Skeletal muscle cell (primary cell): ENCODE data around the gene COG3.
"Not testable (repeated sequence)": the region's sequence is repeated elsewhere in the genome, so short reads cannot be mapped to it uniquely, and the experiment has no call there.

Source experiments
- DNase-seq: peaks from one replicate; pipeline ENCODE4 v3.0.0-alpha.2; 2010; ENCODE audit warnings: low read depth
- H3K4me3 ChIP-seq: 2 replicates; pipeline ENCODE4 v1.5.1; 2011; ENCODE audit warnings: low read depth, mild to moderate bottlenecking, control low read depth, low read length, moderate library complexity

The COG3 gene, protein sequence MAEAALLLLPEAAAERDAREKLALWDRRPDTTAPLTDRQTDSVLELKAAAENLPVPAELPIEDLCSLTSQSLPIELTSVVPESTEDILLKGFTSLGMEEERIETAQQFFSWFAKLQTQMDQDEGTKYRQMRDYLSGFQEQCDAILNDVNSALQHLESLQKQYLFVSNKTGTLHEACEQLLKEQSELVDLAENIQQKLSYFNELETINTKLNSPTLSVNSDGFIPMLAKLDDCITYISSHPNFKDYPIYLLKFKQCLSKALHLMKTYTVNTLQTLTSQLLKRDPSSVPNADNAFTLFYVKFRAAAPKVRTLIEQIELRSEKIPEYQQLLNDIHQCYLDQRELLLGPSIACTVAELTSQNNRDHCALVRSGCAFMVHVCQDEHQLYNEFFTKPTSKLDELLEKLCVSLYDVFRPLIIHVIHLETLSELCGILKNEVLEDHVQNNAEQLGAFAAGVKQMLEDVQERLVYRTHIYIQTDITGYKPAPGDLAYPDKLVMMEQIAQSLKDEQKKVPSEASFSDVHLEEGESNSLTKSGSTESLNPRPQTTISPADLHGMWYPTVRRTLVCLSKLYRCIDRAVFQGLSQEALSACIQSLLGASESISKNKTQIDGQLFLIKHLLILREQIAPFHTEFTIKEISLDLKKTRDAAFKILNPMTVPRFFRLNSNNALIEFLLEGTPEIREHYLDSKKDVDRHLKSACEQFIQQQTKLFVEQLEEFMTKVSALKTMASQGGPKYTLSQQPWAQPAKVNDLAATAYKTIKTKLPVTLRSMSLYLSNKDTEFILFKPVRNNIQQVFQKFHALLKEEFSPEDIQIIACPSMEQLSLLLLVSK

DNA sequence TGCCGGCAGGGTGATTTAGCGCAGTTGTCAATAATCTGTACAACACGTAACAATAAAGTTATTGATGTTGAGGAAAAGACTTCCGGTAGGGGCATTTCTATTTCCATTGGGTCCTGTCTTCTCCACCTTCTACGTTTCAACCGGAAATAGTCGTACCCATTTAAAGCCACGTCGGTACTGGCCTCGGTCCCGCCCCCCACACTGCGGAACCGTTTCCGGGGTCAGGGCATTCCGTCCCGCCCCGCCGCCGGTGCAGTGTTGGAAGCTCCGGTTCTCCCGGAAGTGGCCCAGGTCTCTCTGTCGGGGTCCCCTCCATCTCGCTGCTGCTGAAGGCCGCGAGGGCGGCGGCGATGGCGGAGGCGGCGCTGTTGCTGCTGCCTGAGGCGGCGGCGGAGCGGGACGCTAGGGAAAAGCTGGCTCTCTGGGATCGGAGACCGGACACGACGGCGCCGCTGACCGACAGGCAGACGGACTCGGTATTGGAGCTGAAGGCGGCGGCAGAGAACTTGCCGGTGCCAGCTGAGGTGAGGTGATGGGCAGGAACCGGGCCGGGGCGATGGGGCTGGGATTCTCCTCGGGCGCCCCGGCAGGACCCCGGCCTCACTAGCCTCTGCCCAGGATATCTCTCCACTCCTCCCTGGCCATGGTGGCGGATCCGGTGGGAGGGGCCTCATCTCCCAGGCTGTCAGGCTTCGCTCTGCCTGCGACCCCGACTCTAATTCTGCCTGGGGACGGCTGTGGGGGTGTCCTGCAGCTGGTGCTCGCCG, at the start of gene COG3:
Gene COG3, plus strand, starts transcription at position 253 of the 767 bp plus-strand sequence. Its CDS starts 98 bp downstream, at position 351.
- H3K4me3 ChIP-seq, result peak within 1 kb of the TSS; percentile 97
- peak; percentile 93 for DNase-seq

DNA sequence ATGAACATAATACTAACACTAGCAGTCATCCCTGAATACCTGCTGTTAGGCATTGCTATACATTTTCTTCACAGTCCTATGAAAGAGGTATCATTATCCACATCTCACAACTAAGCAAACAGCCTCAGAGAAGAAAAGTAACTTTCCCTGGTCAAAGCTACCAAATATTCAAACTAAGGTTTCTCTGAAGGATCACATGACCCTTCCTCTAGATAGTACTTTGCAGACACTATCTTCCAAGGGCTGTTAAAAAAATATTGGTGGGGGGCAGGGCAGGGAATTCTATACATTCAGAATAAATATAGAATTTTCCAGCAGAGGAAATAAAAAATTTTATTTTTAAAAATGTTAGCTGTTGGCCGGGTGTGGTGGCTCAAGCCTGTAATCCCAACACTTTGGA, 49.6 kb upstream of the COG3 start:
- H3K4me3 ChIP-seq, result no peak overlapping the region
- DNase-seq, result no peak

DNA sequence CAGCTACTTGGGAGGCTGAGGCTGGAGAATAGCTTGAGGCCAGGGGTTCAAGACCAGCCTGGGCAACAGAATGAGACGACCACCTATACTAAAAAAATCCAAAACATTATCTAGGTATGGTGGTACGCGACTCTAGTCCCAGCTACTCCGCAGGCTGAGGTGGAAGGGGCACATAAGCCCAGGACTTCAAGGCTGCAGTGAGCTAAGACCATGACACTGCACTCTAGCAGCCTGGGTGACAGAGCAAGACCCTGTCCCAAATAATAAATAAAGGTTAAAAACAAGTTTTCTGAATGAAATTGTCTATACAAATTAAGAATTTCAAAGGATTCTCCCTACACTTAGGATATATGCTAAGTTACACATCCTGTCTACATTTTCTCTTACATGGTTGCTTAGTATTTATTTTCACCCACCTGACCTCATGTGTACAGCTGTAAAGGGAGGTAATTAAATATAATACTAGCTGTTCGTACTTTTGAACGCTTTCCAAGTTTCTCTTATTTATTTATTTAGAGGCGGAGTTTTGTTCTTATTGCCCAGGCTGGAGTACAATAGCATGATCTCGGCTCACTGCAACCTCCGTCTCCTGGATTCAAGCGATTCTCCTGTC, 48.1 kb upstream of the COG3 start:
- DNase-seq, result no peak
- peak overlapping the region; percentile 63 for H3K4me3 ChIP-seq

DNA sequence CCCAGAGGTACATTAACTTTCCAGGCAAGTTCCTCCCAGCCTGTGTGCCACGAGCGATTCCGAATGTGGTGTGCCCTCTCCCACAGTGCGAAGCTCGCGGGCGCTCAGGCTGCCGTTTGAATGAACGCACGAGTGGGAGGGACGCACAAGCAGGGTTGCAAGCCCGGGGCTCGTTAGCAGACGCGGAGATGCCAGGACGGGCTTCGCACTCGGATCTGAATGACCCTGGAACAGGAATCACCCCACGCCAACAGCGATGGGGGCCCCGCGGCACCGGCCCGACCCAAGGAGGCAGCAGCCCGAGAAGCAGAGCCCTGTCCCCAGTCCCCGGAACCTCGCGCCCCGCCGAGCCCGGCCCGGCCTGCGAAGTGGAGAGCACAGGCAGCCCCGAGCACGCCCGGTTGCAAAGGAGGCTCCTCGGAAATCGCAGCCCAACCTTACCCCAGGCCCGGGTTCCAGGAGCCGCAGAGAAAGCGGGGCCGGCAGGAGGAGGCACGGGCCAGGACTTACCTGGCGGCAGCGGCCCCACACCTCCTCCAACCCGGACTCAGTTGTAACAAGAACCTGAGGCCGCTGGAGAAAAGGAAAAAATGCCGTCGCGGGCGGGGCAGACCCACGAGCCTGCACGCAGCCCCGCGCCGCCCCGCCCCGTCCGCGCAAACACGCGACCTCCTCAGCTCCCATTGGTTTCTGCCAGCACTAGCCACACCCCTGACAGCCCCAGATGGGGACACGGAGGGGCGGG, 46.8 kb upstream of the COG3 start, which contains the start of gene SLC25A30:
Gene SLC25A30, minus strand, starts transcription at position 584 of the 745 bp plus-strand sequence. CDS start 6,948 bp downstream, outside the sequence.
- H3K4me3 ChIP-seq, result peak within 1 kb of the TSS; percentile 63
- DNase-seq, result peak; percentile 50

DNA sequence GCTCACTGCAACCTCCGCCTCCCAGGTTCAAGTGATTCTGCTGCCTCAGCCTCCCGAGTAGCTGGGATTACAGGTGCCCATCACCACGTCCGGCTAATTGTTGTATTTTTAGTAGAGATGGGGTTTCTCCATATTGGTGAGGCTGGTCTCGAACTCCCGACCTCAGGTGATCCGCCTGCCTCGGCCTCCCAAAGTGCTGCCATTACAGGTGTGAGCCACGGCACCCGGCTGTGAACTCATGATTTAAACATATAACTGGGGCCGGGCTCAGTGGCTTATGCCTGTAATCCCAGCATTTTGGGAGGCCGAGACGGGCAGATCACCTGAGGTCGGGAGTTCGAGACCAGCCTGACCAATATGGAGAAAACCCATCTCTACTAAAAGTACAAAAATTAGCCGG, 45.4 kb upstream of the COG3 start:
- not testable (repeated sequence) for H3K4me3 ChIP-seq, DNase-seq

DNA sequence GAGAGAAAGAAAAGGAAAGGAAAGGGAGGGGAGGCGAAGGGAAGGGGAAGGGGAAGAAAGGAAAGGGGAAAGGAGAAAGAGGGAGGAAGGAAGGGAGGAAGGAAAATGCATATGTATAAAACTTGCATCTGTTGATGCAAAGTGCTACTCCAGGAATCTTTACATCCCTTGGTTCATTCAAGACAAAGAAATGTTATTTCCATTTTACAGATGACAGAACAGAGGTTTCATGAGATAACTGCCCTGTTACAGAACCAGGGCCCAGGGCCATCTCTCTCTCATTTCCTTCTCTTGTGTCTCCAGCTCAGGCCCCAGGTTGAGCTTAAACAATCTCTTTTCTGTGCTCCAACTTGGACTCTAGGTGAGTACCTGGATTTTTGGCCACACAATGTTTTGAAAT, 44.8 kb upstream of the COG3 start:
- no peak for DNase-seq
- H3K4me3 ChIP-seq, result no peak overlapping the region

DNA sequence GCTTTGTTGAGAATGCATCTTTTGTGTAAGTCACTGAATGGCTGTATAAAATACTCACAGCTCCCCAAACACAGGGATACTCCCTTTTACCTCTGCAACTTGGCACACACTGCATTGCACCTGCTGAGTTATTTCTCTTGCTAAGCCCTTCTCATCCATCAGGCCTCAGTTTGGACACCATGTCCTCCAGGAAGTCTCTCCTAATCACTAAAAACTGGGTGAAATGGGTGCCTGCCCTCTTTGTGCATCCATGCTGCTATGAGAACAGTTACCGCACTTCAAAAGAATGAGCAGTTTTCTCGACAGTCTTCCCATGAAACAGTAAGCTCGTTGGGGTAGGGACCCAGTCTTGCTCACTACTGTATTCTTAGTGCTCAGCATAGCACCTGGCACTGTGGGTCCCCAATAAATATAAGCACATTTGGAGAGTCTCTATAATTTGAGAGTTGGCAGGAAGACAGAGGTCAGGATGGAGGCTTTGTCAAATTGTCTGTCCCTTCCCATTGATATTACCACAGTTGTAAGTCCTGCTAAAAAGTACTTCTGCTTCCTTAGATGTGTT, 41.9 kb upstream of the COG3 start:
- no peak for DNase-seq
- no peak overlapping the region for H3K4me3 ChIP-seq

DNA sequence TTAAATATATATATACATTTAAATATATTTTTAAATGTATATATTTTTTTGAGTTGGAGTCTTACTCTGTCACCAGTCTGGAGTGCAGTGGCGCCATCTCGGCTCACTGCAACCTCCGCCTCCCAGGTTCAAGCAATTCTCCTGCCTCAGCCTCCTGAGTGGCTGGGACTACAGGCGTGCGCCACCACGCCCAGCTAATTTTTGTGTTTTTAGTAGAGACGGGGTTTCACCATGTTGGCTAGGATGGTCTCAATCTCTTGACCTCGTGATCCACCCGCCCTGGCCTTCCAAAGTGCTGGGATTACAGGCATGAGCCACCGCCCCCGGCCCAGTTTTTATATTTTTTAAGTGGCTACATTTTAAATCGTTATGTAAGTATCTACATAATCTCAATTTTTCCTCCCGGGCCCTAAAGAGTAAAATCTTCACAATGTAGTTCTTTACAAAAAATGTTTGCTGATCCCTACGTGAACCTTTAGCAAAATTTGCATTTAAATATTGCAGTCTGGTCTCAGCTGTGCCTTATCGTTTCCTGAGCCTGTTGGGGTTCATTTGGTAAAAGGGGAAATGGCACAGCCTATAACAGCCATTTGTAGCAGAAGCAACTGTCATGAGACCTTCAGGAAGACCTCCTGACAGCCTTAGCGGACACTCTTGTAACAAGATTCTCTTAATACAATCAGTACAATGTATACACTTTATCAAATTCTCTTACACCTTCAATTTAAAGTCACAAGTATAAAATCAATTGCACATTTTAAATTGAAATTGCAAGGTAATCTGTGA, 38.5 kb upstream of the COG3 start:
- not testable (repeated sequence) for DNase-seq, H3K4me3 ChIP-seq

DNA sequence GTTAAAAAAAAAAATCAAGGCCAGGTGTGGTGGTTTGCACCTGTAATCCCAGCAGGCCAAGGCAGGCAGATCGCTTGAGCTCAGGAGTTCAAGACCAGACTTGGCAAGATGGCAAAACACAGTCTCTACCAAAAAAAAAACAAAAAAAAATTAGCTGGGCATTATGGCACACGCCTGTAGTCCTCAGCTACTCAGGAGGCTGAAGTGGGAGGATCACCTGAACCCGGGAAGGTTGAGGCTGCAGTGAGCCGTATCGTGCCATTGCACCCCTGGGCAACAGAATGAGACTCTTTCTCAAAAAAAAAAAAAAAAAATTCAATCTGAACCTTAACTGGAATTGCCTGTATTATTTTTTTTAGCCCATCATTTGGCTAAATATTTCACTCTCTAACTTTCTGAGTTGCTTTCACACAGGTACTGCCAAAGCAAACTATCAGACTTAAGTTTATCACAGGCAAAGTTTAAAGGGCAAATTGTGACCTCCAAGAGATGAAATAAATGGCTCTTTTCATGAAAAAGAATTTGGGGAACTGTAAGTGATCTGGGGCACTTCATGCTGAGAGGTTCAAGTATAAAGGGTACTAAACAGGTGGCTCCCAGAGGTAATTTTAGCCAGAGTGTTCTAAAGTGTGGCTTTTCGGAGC, 31.9 kb upstream of the COG3 start:
- DNase-seq, result no peak
- H3K4me3 ChIP-seq, result no peak overlapping the region

DNA sequence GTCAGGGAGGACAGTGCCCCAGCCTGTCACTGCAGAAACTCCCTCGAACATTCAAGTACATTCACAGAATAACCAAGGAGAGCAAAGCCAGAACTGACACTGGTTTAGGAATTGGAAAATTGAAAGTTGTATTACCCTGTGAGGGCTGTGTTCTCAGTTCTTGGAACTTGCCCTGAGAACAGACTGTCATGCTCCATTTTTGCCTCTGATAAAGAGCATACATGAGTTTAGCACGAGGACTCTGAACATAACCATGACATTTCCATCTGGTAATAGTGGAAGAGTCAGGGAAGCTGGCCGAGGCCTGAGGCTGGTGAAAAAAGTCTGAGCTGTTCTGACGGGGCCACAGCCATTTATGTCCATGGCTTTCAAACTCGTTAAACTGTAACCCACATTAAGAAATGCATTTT, 31.4 kb upstream of the COG3 start:
- DNase-seq, result no peak
- H3K4me3 ChIP-seq, result no peak overlapping the region

DNA sequence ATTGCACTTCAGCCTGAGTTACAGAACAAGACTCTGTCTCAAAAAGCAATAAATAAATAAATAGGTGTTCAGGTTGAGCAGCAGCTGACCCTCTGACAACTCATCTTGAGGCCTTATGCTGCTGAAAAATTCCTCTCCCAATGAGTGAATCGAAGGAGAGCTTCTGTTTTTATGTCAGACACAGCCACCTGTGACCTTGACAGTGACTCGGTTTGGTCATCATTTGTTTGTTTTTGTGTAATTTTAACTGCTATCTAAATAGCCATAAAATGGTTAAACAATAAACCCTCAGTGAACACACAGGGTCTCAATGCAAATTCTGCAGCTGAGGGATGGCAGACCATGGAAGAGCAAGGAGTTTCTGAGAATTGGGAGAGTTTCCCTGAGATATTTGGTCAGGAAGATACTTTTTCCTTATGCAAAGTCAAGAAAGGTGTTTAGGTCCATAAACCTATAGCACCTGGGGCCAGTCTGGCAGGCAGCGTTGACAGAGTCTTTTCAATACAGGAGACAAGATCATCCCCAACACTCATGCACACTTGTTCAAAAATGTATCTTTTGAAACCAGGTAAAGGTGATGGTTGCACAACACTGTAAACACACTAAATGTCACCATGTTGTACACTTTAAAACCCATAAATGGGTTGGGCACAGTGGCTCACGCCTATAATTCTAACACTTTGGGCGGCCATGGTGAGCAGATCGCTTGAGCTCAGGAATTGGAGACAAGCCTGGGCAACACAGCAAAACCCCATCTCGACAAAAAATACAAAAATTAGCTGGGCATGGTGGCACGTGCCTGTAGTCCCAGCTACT, 30.0 kb upstream of the COG3 start:
- H3K4me3 ChIP-seq, result no peak overlapping the region

DNA sequence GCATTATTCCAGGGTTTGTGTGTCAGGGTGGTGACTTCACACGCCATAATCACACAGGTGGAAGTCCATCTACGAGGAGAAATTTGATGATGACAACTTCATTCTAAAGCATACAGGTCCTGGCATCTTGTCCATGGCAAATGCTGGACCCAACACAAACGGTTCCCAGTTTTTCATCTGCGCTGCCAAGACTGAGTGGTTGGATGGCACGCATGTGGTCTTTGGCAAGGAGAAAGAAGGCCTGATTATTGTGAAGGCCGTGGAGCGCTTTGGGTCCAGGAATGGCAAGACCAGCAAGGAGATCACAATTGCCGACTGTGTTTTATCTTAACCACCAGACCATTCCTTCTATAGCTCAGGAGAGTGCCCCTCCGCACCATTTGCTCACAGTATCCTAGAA, 28.4 kb upstream of the COG3 start:
- DNase-seq, result no peak
- H3K4me3 ChIP-seq, result no peak overlapping the region

More for the DNA sequence above, 30.0 kb upstream of the COG3 start:
- no peak for DNase-seq

DNA sequence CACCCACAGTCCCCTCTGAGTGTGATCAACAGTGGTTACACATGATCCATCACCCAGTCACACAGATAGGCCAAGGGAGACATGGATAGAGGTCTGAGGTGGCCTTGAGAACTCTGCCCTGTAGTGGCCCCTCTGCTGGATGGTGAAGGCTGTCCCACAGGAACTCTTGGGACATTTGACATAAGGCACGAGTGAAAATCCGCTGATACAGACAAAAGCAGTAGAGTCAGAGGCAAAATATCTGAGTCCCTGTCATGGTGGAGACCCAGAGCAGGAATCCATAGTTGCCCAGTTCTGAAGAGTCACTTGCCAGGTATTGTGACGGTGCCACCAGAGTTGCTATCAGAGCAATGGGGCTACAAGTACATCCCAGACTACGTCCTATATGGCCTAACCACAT, 27.8 kb upstream of the COG3 start:
- no peak for DNase-seq
- no peak overlapping the region for H3K4me3 ChIP-seq

DNA sequence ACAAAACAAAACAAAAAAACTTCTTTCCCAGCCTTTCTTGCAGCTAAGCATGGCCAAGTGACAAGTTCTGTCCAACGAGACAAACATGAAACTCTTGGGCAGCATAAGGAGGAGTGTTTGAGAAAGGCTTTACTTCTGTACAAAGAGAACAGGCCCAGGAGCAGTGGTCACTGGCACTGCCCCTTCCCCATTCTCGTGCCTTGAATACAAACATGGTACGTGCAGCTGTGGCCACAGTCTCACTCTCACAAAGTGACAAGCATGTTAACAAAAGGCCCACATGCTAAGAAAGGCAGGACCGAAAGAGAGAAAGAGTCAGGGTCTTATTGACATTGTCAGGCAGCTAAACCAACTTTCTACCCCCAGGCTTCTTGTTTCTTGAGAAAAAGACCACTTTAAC, 26.8 kb upstream of the COG3 start:
- no peak for DNase-seq
- no peak overlapping the region for H3K4me3 ChIP-seq

DNA sequence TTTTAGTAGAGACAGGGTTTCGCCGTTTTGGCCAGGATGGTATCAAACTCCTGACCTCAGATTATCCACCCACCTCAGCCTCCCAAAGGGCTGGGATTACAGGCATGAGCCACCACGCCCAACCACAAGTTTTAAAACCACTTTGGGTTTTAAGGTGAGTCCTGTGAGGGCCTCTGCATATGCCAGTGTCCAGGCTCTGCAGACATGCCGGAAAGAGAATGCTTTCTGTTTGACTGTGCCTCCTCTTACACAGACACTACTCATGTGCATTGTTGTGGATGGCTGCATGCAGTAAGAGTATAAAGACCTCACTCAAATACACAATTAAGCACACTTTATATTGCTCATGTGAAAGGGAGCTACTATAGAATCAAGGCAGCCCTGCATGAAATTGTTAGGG, 25.7 kb upstream of the COG3 start:
- no peak overlapping the region for H3K4me3 ChIP-seq
- no peak for DNase-seq

DNA sequence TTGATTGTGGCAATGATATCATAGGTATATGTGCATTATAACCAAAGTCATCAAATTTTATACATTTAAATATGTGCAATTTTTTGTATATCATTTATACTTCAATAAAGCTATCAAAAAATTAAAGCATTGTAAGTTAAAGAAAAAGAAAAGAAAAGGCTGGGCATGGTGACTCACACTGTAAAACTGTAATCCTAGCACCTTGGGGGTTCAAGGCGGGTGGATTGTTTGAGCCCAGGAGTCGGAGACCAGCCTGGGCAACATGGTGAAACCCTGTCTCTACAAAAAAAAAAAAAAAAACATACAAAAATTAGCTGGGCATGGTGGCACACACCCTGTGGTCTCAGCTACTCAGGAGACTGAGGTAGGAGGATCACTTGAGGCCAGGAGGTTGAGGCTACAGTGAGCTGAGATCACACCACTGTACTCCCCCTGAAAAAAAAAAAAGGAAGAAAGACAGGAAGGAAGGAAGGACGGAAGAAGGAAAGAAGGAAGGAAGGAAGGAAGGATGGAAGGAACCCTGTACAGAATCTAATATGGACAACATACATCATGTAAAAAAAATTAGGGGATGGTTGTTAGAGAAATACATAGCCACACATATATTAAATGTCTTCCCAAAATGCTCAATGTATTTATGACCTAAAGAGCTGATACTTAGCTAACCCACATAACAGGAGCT, 24.8 kb upstream of the COG3 start:
- no peak overlapping the region for H3K4me3 ChIP-seq
- no peak for DNase-seq
